Measurements from ENCODE around the gene KCNJ14. TPM values are rescaled to one million over a fixed set of nuclear protein-coding genes. Genes with fewer than 3 reads are reported as not detected.

Gene KCNJ14
- total and polyA plus RNA-seq, 2 donors (not counting 3 experiments of a cell fraction or from before 2014, with no cell fraction given): 0.26 to 1.4 TPM

GRCh38 chr19:48418317-48419064, 36.9 kb upstream of the KCNJ14 start:
- no peak for DNase-seq (ENCODE audit: low read depth, low spot score)
- H3K27me3 ChIP-seq (ENCODE audit: control insufficient read depth in 2 of 2, insufficient read depth in 2 of 2, low read length in 2 of 2): no peaks in the 10 kb centered on the region
- no peaks in the 10 kb centered on the region for H4K20me1 ChIP-seq (replicated peaks; ENCODE audit: control insufficient read depth, extremely low read depth, insufficient read depth, low read length)
- intact Hi-C loops (cut with micrococcal nuclease) (no loop called here), dilution Hi-C loops (cut with MboI; ENCODE audit: extremely low pct_ligation_motif_present, low sequenced_read_pairs) (no loop called here)
- H3K36me3 ChIP-seq (ENCODE audit: control insufficient read depth in 2 of 2, extremely low read depth in 1 of 2, insufficient read depth in 2 of 2, low read length in 2 of 2): no peaks in the 10 kb centered on the region
- no peak for FAIRE-seq
- H3K9ac ChIP-seq (replicated peaks; ENCODE audit: extremely low read depth, insufficient read depth, low read length): no peak overlapping the region
- no peak overlapping the region for H3K4me2 ChIP-seq (ENCODE audit: insufficient read depth, low read length)
- POLR2A ChIA-PET: no interaction called here
- H3K79me2 ChIP-seq (ENCODE audit: control insufficient read depth, insufficient read depth, low read length): no peaks in the 10 kb centered on the region
- no peak overlapping the region for H2AFZ ChIP-seq (ENCODE audit: low read depth, low read length)
- H3K9me1 ChIP-seq (replicated peaks; ENCODE audit: control insufficient read depth, extremely low read depth, insufficient read depth, low read length): no peaks in the 10 kb centered on the region
- H3K9me3 ChIP-seq (replicated peaks; ENCODE audit: control insufficient read depth, insufficient read depth, low read length): no peaks in the 10 kb centered on the region
- no peak overlapping the region for H3K4me3 ChIP-seq (replicated peaks in 1 of 3; ENCODE audit: insufficient read depth in 1 of 3, low read depth in 1 of 3, low read length in 3 of 3)
- H3K27ac ChIP-seq (ENCODE audit: insufficient read depth, low read depth, low read length): no peak overlapping the region
- CTCF ChIA-PET: interaction anchor here (1.1 to 2.7 kb wide), 3 partner anchors 12 to 28 kb away, joined by 3 to 8 read pairs (median 6); partner anchors contain the start of gene KDELR1
- no peak for TF ChIP-seq FOS (IDR thresholded peaks at IDR 0.05; ENCODE audit: borderline replicate concordance, insufficient read depth, low read length)
- TF ChIP-seq GATA2 (IDR thresholded peaks at IDR 0.05; ENCODE audit: insufficient read depth, insufficient read length, low read depth, low read length): no peak
- TF ChIP-seq POLR2AphosphoS5 (IDR thresholded peaks at IDR 0.05; ENCODE audit: insufficient read depth, low read depth, low read length): no peak
- no peak for TF ChIP-seq MAX (IDR thresholded peaks at IDR 0.05; ENCODE audit: insufficient read depth, insufficient read length)
- TF ChIP-seq EZH2 (IDR thresholded peaks at IDR 0.05; ENCODE audit: borderline replicate concordance, low read depth, low read length, severe bottlenecking): no peak
- TF ChIP-seq CTCF (IDR thresholded peaks at IDR 0.05; ENCODE audit: extremely low read depth in 1 of 2, insufficient read depth in 1 of 2, low read depth in 1 of 2, low read length in 2 of 2): no peak
- TF ChIP-seq JUN (IDR thresholded peaks at IDR 0.05; ENCODE audit: borderline replicate concordance, insufficient read depth, insufficient read length, low read depth): no peak
- no peak for TF ChIP-seq MYC (IDR thresholded peaks at IDR 0.05; ENCODE audit: low read depth, low read length)
- TF ChIP-seq POLR2A (IDR thresholded peaks at IDR 0.05; ENCODE audit: low read depth, low read length): no peak
- peaks cover 6% of the 10 kb centered on the region for H3K4me1 ChIP-seq (ENCODE audit: control insufficient read depth, extremely low read depth, insufficient read depth, low read length)
- BruUV-seq (replicated peaks): no TSS peak
